SHP77 treated with DMSO at 0.1 percent for 48 hours (cell line): ENCODE results near the gene TECTB.

ENCODE experiments used
- DNase-seq: peaks from one replicate; lab custom pipeline; 2025; lab: John Stamatoyannopoulos, UW

The TECTB gene

GRCh38 chr10:112311481-112311880, 28.3 kb downstream of the TECTB start:
- DNase-seq, result no peak

- DNase-seq, result no peak
These were observed 30.0 kb downstream of the TECTB start for GRCh38 chr10:112313234-112313633.

GRCh38 chr10:112313911-112314310, 30.7 kb downstream of the TECTB start:
- no peak for DNase-seq

- no peak for DNase-seq
These were observed 31.7 kb downstream of the TECTB start for GRCh38 chr10:112314822-112315474.

- no peak for DNase-seq
These were observed 44.5 kb downstream of the TECTB start for GRCh38 chr10:112327678-112328077.

GRCh38 chr10:112330162-112330561, 47.0 kb downstream of the TECTB start:
- no peak for DNase-seq

GRCh38 chr10:112330607-112331160, 47.5 kb downstream of the TECTB start:
- DNase-seq, result no peak

GRCh38 chr10:112332022-112332421, 48.8 kb downstream of the TECTB start:
- no peak for DNase-seq

- DNase-seq, result no peak
These were observed 49.5 kb downstream of the TECTB start for GRCh38 chr10:112332509-112333228.

- DNase-seq, result no peak
These were observed 50.3 kb downstream of the TECTB start for GRCh38 chr10:112333452-112333851.

- no peak for DNase-seq
These were observed 52.1 kb downstream of the TECTB start for GRCh38 chr10:112335111-112335867.

- no peak for DNase-seq
These were observed 52.7 kb downstream of the TECTB start for GRCh38 chr10:112335868-112336265.

- DNase-seq, result no peak
These were observed 53.5 kb downstream of the TECTB start for GRCh38 chr10:112336556-112337201.

- DNase-seq, result no peak
These were observed 55.8 kb downstream of the TECTB start for GRCh38 chr10:112338957-112339356.

GRCh38 chr10:112340601-112341000, 57.4 kb downstream of the TECTB start:
- DNase-seq, result no peak

- no peak for DNase-seq
These were observed 60.0 kb downstream of the TECTB start for GRCh38 chr10:112343056-112343806.

GRCh38 chr10:112344261-112344660, 61.1 kb downstream of the TECTB start:
- no peak for DNase-seq

GRCh38 chr10:112345202-112345601, 62.0 kb downstream of the TECTB start:
- no peak for DNase-seq

GRCh38 chr10:112345743-112346142, 62.5 kb downstream of the TECTB start:
- no peak for DNase-seq

- no peak for DNase-seq
These were observed 63.6 kb downstream of the TECTB start for GRCh38 chr10:112346774-112347173.
